ENCODE results near the gene ADI1.

DNA sequence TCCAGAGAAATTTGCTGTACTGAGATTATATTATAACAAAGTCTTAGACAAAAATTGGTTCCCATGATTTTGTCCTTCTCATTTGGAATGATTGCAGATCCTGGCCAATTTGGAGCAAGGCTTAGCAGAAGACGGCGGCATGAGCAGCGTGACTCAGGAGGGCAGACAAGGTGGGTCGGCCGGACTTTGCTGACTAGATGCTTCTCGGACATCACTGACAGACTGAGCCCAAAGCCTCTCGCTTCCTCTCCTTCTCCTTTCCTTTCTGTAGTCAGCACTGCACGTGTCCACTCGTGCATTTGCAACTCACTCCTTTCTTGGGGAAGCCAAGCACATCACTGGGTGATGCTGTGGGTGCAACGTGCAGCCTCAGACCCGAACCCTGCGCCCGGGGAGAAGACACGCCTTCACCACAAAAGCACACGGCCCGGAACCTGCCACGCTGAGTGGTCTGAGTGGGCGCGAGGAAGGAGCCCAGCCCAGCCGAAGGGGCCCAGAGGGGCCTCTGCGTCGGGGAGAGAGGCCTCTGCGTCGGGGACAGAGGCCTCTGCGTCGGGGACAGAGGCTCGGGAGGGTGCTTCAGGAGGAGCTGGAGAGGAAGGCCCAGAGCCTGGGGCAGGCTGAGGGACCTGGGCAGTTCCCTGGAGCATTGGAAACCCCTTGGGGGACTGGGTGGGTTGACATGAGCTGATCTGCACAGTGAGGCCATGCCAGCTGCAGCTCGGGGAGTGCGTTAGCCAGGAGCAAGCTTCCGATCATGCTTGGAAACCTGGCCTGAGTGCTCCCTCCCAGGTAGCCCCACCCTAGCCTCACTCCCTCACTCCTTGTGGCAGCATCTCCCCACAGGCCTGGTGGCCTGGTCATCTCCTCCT, 61.6 kb downstream of the ADI1 start:
- TF ChIP-seq, protein P1, sequence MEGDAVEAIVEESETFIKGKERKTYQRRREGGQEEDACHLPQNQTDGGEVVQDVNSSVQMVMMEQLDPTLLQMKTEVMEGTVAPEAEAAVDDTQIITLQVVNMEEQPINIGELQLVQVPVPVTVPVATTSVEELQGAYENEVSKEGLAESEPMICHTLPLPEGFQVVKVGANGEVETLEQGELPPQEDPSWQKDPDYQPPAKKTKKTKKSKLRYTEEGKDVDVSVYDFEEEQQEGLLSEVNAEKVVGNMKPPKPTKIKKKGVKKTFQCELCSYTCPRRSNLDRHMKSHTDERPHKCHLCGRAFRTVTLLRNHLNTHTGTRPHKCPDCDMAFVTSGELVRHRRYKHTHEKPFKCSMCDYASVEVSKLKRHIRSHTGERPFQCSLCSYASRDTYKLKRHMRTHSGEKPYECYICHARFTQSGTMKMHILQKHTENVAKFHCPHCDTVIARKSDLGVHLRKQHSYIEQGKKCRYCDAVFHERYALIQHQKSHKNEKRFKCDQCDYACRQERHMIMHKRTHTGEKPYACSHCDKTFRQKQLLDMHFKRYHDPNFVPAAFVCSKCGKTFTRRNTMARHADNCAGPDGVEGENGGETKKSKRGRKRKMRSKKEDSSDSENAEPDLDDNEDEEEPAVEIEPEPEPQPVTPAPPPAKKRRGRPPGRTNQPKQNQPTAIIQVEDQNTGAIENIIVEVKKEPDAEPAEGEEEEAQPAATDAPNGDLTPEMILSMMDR (IDR thresholded peaks at IDR 0.05), result no peak
- no peak for TF ChIP-seq POLR2A (IDR thresholded peaks at IDR 0.05)

All from gastroesophageal sphincter (tissue), 3 donors.